GM12865 (cell line): ENCODE measurements around the gene NXN.

ENCODE experiments used
- DNase-seq: peaks from one replicate; pipeline ENCODE4 v3.0.0; 2010; ENCODE audit warnings: low read depth
- H3K4me3 ChIP-seq: 2 replicates; pipeline ENCODE4 v1.5.1; 2011; ENCODE audit warnings: mild to moderate bottlenecking, low read depth, low read length, control low read depth
- CTCF ChIP-seq: IDR thresholded peaks from 2 replicates; pipeline ENCODE4 v1.5.1; 2011; ENCODE audit warnings: low read length, control low read depth, low read depth, inconsistent platforms; ENCODE audit not compliant: insufficient read depth; ENCODE audit errors: missing control alignments

The NXN gene

DNA sequence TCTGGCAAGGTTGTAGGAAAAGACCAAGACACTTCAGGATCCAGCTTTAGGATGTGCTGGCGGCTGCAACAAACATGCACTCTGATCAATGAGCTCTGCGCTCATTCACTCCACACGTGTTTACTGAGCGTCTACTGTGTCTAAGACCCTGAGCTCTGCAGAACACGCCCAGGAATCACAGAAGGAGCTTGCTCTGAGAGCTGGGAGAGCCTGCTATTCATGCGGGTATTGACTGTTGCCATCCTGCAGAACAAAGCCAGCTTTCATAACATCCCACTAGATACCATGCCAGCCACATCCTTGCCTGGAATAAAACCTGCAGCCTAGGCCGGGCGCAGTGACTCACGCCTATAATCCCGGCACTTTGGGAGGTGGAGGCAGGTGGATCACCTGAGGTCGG lies 44.1 kb downstream of the NXN start:
- DNase-seq, result no peak
- no peak overlapping the region for H3K4me3 ChIP-seq
- TF ChIP-seq CTCF, result no peak

DNA sequence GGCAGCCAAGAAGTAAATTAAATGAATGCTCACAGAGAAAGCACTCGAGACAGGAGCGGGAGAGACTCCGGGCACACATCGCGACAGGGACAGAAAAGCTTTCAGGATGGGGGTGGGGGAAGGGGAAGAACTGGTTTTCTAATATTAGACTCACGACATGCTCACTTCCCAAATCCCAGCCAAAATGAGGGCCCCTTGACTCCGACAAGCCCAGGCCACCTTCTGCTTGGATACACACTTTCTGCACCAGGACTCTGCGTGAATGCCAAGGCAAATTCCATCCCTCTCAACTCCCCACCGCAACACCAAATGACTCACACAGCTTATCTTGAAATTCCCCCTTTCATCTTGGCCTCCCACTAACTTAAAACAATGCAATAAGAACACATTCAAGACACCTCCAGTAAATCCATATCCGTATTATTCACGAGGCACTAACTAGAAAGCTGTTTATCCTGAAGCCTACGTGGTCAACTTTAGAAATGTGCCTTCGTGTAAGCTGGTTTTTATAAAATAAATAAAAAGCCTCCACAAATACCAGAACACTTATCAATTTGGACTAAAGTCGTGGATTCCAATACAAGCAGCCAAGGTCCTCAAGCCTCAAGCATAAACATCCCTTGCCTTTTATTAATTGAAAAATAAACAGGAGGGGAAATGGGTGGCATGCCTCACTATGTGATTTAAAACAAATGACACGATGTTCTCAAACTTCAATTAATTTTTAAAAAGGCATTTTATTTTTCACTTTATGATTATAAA lies 46.1 kb downstream of the NXN start:
- TF ChIP-seq CTCF, result no peak
- H3K4me3 ChIP-seq, result no peak overlapping the region
- DNase-seq, result no peak

DNA sequence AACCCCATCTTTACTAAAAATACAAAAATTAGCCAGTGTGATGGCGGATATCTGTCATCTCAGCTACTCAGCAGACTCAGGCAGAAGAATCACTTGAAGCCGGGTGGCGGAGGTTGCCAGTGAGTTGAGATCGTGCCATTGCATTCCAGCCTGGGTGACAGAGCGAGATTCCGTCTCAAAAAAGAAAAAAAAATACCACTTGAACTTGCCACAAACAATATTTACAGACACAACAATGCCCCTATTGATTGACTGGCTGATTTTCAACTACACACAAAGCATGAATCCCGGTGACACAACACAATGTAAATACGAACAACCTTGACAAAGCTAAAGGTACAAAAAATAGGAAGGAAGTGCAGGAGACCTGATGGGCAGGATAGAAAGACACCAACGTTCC lies 49.3 kb downstream of the NXN start:
- no peak overlapping the region for H3K4me3 ChIP-seq
- TF ChIP-seq CTCF, result no peak
- DNase-seq, result no peak

GRCh38 chr17:929586-929985 lies 50.0 kb downstream of the NXN start:
- H3K4me3 ChIP-seq, result no peak overlapping the region
- TF ChIP-seq CTCF, result no peak
- no peak for DNase-seq

DNA sequence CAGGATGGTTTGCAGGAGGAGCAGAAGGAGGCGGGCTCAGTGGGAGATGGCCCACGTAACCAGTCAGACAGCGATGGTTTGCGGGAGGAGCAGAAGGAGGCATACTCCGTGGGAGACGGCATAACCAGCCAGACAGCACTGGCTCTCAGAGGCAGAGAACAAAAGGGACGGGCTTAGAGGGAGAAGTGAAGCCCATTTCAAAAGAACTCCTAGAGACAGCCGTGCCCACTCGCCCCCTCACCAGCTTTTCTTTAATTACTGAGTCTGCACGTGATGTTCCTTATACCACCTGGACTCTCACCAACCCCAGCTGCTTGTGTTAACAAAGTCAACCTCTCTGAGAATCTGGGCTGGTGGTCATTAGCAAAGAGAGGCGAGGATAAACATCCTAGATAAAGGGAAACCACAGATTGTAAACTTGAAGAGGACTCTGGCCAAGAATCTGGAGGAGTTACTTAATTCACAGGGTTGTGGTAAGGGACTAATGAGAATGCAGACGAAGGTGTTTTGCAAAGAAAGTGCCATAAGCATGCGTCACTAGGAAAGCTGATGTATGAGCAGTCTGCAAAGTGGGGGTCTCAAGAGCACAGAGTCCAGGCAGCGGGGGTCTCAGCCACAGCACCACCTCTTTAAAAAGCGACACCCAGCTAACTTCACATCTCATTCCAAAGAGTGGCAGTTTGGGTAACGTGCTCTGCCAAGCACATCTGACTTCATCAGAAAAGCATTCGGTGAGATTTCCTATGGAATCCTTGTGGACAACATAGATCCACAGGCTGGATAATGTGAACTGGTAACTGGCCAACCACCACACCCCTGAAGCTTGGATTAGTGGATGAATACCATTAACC lies 51.7 kb downstream of the NXN start:
- no peak for TF ChIP-seq CTCF
- no peak for DNase-seq
- H3K4me3 ChIP-seq, result no peak overlapping the region

DNA sequence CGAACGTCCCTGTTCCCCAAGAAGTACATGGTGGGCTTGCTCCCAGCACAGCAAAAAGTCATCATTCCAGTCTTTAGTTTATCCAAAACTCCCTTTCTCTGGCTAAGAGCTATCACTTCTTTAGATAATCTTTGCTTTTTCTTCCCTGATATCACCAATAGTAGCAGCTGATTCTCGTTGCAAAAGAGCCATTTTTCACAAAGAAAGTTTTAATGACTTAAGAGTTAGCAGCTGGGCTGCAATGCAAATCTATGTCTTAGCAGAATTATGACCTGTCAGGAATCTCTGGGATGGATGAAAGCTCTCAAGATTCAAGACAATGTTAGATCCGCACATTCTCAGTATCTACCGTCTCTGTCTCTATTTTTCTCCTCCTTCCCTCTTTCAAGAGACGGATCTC lies 53.8 kb downstream of the NXN start:
- no peak for DNase-seq
- no peak overlapping the region for H3K4me3 ChIP-seq
- TF ChIP-seq CTCF, result no peak
